Gastrocnemius medialis (tissue), 4 donors: ENCODE data around the gene ZNF423.

ENCODE experiments used
- POLR2A ChIP-seq, 2 donors: fragments of 450-650 bp; IDR thresholded peaks; one replicate each; pipeline ENCODE4 v1.6.1; 2017; ENCODE audit warnings: antibody characterized with exemption in 2 of 2, mild to moderate bottlenecking in 2 of 2, moderate library complexity in 2 of 2
- TF ChIP-seq, protein P1 (sequence below), 5 experiments: fragments of 450-650 bp in 3 of 5; fragments of 200-600 bp in 2 of 5; sonication (generic) in 2 of 5; IDR thresholded peaks in 4 of 5; conservative IDR thresholded peaks in 1 of 5; 1 replicate in 4 of 5; 2 replicates in 1 of 5; pipeline ENCODE4 v1.5.1; 2016 to 2019; ENCODE audit warnings: antibody characterized with exemption in 5 of 5, mild to moderate bottlenecking in 3 of 5, moderate library complexity in 3 of 5

DNA sequence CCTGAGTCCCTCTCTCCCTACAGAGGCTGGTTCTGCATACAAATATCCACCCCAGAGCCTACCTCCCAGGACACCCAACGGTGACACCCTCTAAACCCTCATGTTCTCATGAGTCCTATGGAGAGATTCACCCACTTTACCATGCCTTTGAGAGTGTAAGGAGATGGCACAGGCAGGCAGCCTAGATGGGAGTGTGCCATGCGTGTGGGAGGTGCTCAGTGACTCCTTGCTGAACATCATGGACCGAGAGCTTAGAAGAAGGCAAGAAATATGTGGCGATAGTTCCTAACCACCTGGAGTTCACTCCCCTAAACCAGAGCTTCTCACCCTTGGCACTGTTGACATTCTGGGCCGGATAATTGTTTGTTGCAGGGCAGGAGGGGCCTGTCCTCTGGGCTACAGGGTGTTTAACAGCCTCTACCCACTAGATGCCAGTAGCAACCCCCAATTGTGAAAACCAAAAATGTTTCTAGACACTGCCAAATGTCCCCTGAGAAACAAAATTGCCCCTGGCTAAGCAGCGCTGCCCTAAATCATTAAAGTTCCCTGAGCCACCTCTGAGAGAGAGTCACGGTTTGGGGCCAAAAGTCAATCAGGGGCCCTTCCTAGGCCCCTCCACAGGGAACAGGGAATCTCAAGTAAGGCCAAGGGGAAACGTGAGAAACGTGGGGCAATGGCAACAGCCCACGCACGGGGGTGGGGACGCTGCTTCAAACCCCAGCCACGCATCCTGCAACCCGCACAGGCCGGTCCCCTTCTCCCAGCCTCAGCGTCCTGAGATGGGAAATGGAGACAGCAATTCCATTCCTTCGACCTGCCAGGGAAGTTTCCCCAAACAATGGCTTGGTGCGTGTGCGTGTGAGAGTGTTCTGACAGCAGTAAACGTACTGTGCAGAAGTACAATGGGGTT is 415.5 kb downstream of the ZNF423 start:
- TF ChIP-seq, protein P1, sequence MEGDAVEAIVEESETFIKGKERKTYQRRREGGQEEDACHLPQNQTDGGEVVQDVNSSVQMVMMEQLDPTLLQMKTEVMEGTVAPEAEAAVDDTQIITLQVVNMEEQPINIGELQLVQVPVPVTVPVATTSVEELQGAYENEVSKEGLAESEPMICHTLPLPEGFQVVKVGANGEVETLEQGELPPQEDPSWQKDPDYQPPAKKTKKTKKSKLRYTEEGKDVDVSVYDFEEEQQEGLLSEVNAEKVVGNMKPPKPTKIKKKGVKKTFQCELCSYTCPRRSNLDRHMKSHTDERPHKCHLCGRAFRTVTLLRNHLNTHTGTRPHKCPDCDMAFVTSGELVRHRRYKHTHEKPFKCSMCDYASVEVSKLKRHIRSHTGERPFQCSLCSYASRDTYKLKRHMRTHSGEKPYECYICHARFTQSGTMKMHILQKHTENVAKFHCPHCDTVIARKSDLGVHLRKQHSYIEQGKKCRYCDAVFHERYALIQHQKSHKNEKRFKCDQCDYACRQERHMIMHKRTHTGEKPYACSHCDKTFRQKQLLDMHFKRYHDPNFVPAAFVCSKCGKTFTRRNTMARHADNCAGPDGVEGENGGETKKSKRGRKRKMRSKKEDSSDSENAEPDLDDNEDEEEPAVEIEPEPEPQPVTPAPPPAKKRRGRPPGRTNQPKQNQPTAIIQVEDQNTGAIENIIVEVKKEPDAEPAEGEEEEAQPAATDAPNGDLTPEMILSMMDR (IDR thresholded peaks at IDR 0.05 in 4 of 5, conservative IDR thresholded peaks at IDR 0.05 in 1 of 5), result no peak
- no peak for TF ChIP-seq POLR2A (IDR thresholded peaks at IDR 0.05)
